Lower leg skin (tissue), 4 donors: ENCODE measurements around the gene RAP1GDS1. TPM values are rescaled to one million over a fixed set of nuclear protein-coding genes. Genes with fewer than 3 reads are reported as not detected.
A peak's percentile ranks its signal among the peaks of the same experiment; 100 is the strongest.

ENCODE experiments used
- DNase-seq, 2 donors: peaks; one replicate each; pipeline ENCODE4 v3.0.0-alpha.2; 2019; ENCODE audit warnings: low spot score in 2 of 2
- H3K4me3 ChIP-seq: fragments of 200-600 bp; sonication (generic); 2 replicates; pipeline ENCODE4 v1.5.1; 2017; ENCODE audit warnings: mild to moderate bottlenecking, low read depth; ENCODE audit not compliant: poor library complexity, severe bottlenecking
- CTCF ChIP-seq, 3 donors: fragments of 450-650 bp; IDR thresholded peaks; one replicate each; pipeline ENCODE4 v1.5.1; 2016; ENCODE audit warnings: antibody characterized with exemption in 3 of 3, mild to moderate bottlenecking in 3 of 3, moderate library complexity in 2 of 3
- POLR2A ChIP-seq, 2 donors: fragments of 450-650 bp; IDR thresholded peaks; one replicate each; pipeline ENCODE4 v1.6.1; 2016 to 2017; ENCODE audit warnings: antibody characterized with exemption in 2 of 2, mild to moderate bottlenecking in 1 of 2, moderate library complexity in 1 of 2
- WGBS, 2 donors: methylation state at CpG; one replicate each; pipeline ENCODE4 v1.1.5; 2018; 5-methylcytosine and 5-hydroxymethylcytosine counted together
- intact Hi-C: fragments of 100-400 bp; cut with DNase I; formaldehyde crosslinking; loops from one replicate; pipeline ENCODE4 v1.15.0; 2023; ENCODE audit warnings: low total_unique reads
- total RNA-seq, 4 donors: library from RNA; depleted of rRNA; stranded (reverse); fragments of >200 nt; gene quantifications; one replicate each; pipeline ENCODE4 v1.1.0, GENCODE V29; 2016

Gene RAP1GDS1
- total RNA-seq, 4 donors from 2014 or later = 24.1 to 29.2 (median 26.5) TPM

GRCh38 chr4:98253499-98253898 lies 7.7 kb upstream of the RAP1GDS1 start:
- WGBS, 2 donors = 85 to 98% methylated on average over 1 of the region's 1 CpG
- H3K4me3 ChIP-seq = no peak overlapping the region
- TF ChIP-seq POLR2A (IDR thresholded peaks at IDR 0.05) = no peak
- TF ChIP-seq CTCF (IDR thresholded peaks at IDR 0.05) = no peak
- no peak for DNase-seq
- intact Hi-C loops = no loop called here

- 1 to 2% methylated on average over 10 to 24 of the region's 24 CpGs for WGBS, 2 donors
- peak; percentile 21 to 88 for DNase-seq
- peak overlapping the region; percentile 52 for H3K4me3 ChIP-seq
- no peak for TF ChIP-seq CTCF (IDR thresholded peaks at IDR 0.05)
- TF ChIP-seq POLR2A (IDR thresholded peaks at IDR 0.05) = no peak
- intact Hi-C loops = no loop called here
Observed at GRCh38 chr4:98260047-98260578, 1.1 kb upstream of the RAP1GDS1 start.

GRCh38 chr4:98261405-98262291 lies 464 bp downstream of the RAP1GDS1 start:
- peak overlapping the region; percentile 52 for H3K4me3 ChIP-seq
- peak; percentile 57 to 86 for DNase-seq
- WGBS, 2 donors = 0 to 1% methylated on average over 37 to 69 of the region's 78 CpGs
- intact Hi-C loops = no loop called here
- TF ChIP-seq POLR2A (IDR thresholded peaks at IDR 0.05) = no peak
- TF ChIP-seq CTCF (IDR thresholded peaks at IDR 0.05) = no peak

GRCh38 chr4:98262431-98262830 lies 1.2 kb downstream of the RAP1GDS1 start:
- DNase-seq = no peak
- 2 to 6% methylated on average over 5 of the region's 5 CpGs for WGBS, 2 donors
- peak overlapping the region; percentile 52 for H3K4me3 ChIP-seq
- intact Hi-C loops = no loop called here
- TF ChIP-seq CTCF (IDR thresholded peaks at IDR 0.05) = no peak

GRCh38 chr4:98267498-98267897 lies 6.3 kb downstream of the RAP1GDS1 start:
- intact Hi-C loops = no loop called here
- 97 to 98% methylated on average over 2 of the region's 2 CpGs for WGBS, 2 donors
- no peak overlapping the region for H3K4me3 ChIP-seq
- no peak for DNase-seq
- TF ChIP-seq POLR2A (IDR thresholded peaks at IDR 0.05) (no peak), CTCF (IDR thresholded peaks at IDR 0.05) (no peak)
